ENCODE measurements around the gene SEC24C.
A peak's percentile ranks its signal among the peaks of the same experiment; 100 is the strongest.

Gene SEC24C

GRCh38 chr10:73774637-73775036 lies 30.5 kb downstream of the SEC24C start:
- peak overlapping the region; percentile 89; the same call in 1 of the 2 replicates for H3K27ac ChIP-seq
- TF ChIP-seq CTCF (conservative IDR thresholded peaks at IDR 0.05): no peak
- TF ChIP-seq ZFX (IDR thresholded peaks at IDR 0.05): no peak

- TF ChIP-seq ZFX (IDR thresholded peaks at IDR 0.05) (no peak), CTCF (conservative IDR thresholded peaks at IDR 0.05) (no peak)
- no peak overlapping the region for H3K27ac ChIP-seq
These were observed 34.8 kb downstream of the SEC24C start for GRCh38 chr10:73779018-73779417.

- no peak overlapping the region for H3K27ac ChIP-seq
- TF ChIP-seq CTCF (conservative IDR thresholded peaks at IDR 0.05) (no peak), ZFX (IDR thresholded peaks at IDR 0.05) (no peak)
These were observed 35.5 kb downstream of the SEC24C start for GRCh38 chr10:73779539-73780197.

GRCh38 chr10:73780301-73780700 lies 36.1 kb downstream of the SEC24C start:
- TF ChIP-seq ZFX (IDR thresholded peaks at IDR 0.05) (no peak), CTCF (conservative IDR thresholded peaks at IDR 0.05) (no peak)
- H3K27ac ChIP-seq: no peak overlapping the region

GRCh38 chr10:73780966-73781365 lies 36.8 kb downstream of the SEC24C start:
- no peak for TF ChIP-seq CTCF (conservative IDR thresholded peaks at IDR 0.05)
- peak overlapping the region; percentile 91 for H3K27ac ChIP-seq

GRCh38 chr10:73781548-73781878 lies 37.3 kb downstream of the SEC24C start:
- TF ChIP-seq ZFX (IDR thresholded peaks at IDR 0.05) (no peak), CTCF (conservative IDR thresholded peaks at IDR 0.05) (no peak)

GRCh38 chr10:73781879-73782748 lies 37.9 kb downstream of the SEC24C start, which contains the start of gene CHCHD1:
TSS of gene CHCHD1 (plus strand) at chr10:73782048. CDS start at chr10:73782076, 28 bp downstream.
- TF ChIP-seq ZFX (IDR thresholded peaks at IDR 0.05): no peak
- TF ChIP-seq CTCF (conservative IDR thresholded peaks at IDR 0.05): no peak
- H3K27ac ChIP-seq: peak within 1 kb of the TSS; percentile 91

More at GRCh38 chr10:73781548-73781878, 37.3 kb downstream of the SEC24C start:
- peak overlapping the region; percentile 91 for H3K27ac ChIP-seq

Data from C4-2B (cell line).